Spleen (tissue), 7 donors: Measurements from ENCODE around the gene FIBCD1.

Experiments used
- CTCF ChIP-seq, 11 experiments: fragments of 200-600 bp in 7 of 11; fragments of 450-650 bp in 4 of 11; sonication (generic) in 4 of 11; IDR thresholded peaks in 8 of 11; conservative IDR thresholded peaks in 3 of 11; 1 replicate in 7 of 11; 2 replicates in 4 of 11; pipeline versions ENCODE4 v1.4.0 to v1.8.0; 2016 to 2021; ENCODE audit warnings: antibody characterized with exemption in 11 of 11, inconsistent platforms in 4 of 11, mild to moderate bottlenecking in 1 of 11
- POLR2A ChIP-seq, 3 donors: fragments of 450-650 bp; IDR thresholded peaks; one replicate each; pipeline ENCODE4 v1.5.1; 2017; ENCODE audit warnings: antibody characterized with exemption in 3 of 3, mild to moderate bottlenecking in 1 of 3
- POLR2AphosphoS5 ChIP-seq, 3 donors: sonication (generic); formaldehyde crosslinking; IDR thresholded peaks; one replicate each; pipeline ENCODE4 v1.5.1; 2017; ENCODE audit warnings: antibody characterized with exemption in 3 of 3
- donor health status: DM: no; HTN: no; CAD: no; lungs with moderate emphysema.
- donor health status: DM: no; HTN: no; CAD: no.
- donor health status: DM: no; HTN: no; CAD: no.

- TF ChIP-seq POLR2A (IDR thresholded peaks at IDR 0.05) (no peak), POLR2AphosphoS5 (IDR thresholded peaks at IDR 0.05) (peak in 2 of 3 donors; percentile 8 to 24), CTCF (IDR thresholded peaks at IDR 0.05 in 8 of 11, conservative IDR thresholded peaks at IDR 0.05 in 3 of 11) (no peak)
Measured at GRCh38 chr9:130888146-130888885, 50.7 kb downstream of the FIBCD1 start.
